Transverse colon (tissue), 4 donors: Measurements from ENCODE around the gene GK. TPM values are rescaled to one million over a fixed set of nuclear protein-coding genes. Genes with fewer than 3 reads are reported as not detected.

Experiments used
- small RNA-seq, 4 donors: library from RNA; depleted of rRNA; stranded (forward); fragments of <200 nt; gene quantifications; one replicate each; pipeline ENCODE3, GENCODE V24; 2016
- total RNA-seq, 4 donors: library from RNA; depleted of rRNA; stranded (reverse); fragments of >200 nt; gene quantifications; one replicate each; pipeline ENCODE4 v1.1.0, GENCODE V29; 2016

The GK gene
- total RNA-seq, 4 donors from 2014 or later: 2.2 to 30.2 (median 19.6) TPM

Small RNA genes within 50 kb of the gene (small RNA-seq; reads per million reads assigned to genes)
- 0 reads per million in 4 donors for gene CKS1BP6

Other genes starting within 250 kb of the GK start
- gene TASL, start 75.7 kb upstream of the GK start, total RNA-seq: 1 to 10 TPM in 2 of 4 donors, under 1 TPM in 1, not detected in 1; 0.27 to 3.7 (median 1.6) TPM
- 10 to 100 TPM; 10.3 to 34.0 (median 30.6) TPM for gene TAB3, start 235.8 kb downstream of the GK start, total RNA-seq